HK-2 (cell line): ENCODE results near the gene PLEKHG2.

Experiments
- DNase-seq: peaks from one replicate; pipeline ENCODE4 v3.0.0-alpha.2; 2018; ENCODE audit not compliant: unreplicated experiment

The PLEKHG2 gene

GRCh38 chr19:39385629-39386411, 26.6 kb upstream of the PLEKHG2 start:
- DNase-seq = no peak

GRCh38 chr19:39386557-39386956, 25.9 kb upstream of the PLEKHG2 start:
- DNase-seq = no peak

- DNase-seq = no peak
Measured at GRCh38 chr19:39388657-39389056, 23.8 kb upstream of the PLEKHG2 start.

GRCh38 chr19:39389631-39390414, 22.6 kb upstream of the PLEKHG2 start:
- no peak for DNase-seq

- no peak for DNase-seq
Measured at GRCh38 chr19:39390451-39390750, 22.1 kb upstream of the PLEKHG2 start.

- peak; percentile 97 for DNase-seq
Measured at GRCh38 chr19:39390751-39391437, 21.6 kb upstream of the PLEKHG2 start, which contains the start of the genes MED29 and PAF1. MED29 (plus strand) TSS chr19:39391378; CDS start chr19:39391423, 45 bp downstream. PAF1 (minus strand) TSS chr19:39391106; CDS start chr19:39390864, 242 bp downstream.

- DNase-seq = peak; percentile 81
Measured at GRCh38 chr19:39397360-39398296, 14.8 kb upstream of the PLEKHG2 start.

- DNase-seq = no peak
Measured at GRCh38 chr19:39398297-39398864, 14.1 kb upstream of the PLEKHG2 start.

- DNase-seq = no peak
Measured at GRCh38 chr19:39399668-39400050, 12.8 kb upstream of the PLEKHG2 start.

GRCh38 chr19:39400061-39400460, 12.4 kb upstream of the PLEKHG2 start:
- DNase-seq = no peak

- DNase-seq = no peak
Measured at GRCh38 chr19:39401070-39401548, 11.4 kb upstream of the PLEKHG2 start.

- peak; percentile 75 for DNase-seq
Measured at GRCh38 chr19:39401549-39402345, 10.7 kb upstream of the PLEKHG2 start.

GRCh38 chr19:39402346-39403300, 9.8 kb upstream of the PLEKHG2 start:
- peak; percentile 79 for DNase-seq

- DNase-seq = peak; percentile 91
Measured at GRCh38 chr19:39403331-39404312, 8.8 kb upstream of the PLEKHG2 start.

- no peak for DNase-seq
Measured at GRCh38 chr19:39405261-39405957, 7.1 kb upstream of the PLEKHG2 start.

GRCh38 chr19:39405958-39406655, 6.4 kb upstream of the PLEKHG2 start:
- DNase-seq = no peak
